ENCODE results near the gene SLCO2B1. TPM values are rescaled to one million over a fixed set of nuclear protein-coding genes. Genes with fewer than 3 reads are reported as not detected.

SLCO2B1 gene
- total RNA-seq, 1 experiment from 2014 or later, result not detected

- POLR2A ChIA-PET, result interaction anchor here (0.5 kb wide), 1 partner anchor 90 kb away, joined by 3 read pairs; no protein-coding TSS in a partner anchor
- DNase-seq (ENCODE audit: unreplicated experiment), result no peak
- no peaks in the 10 kb centered on the region for H3K4me1 Mint-ChIP-seq (ENCODE audit: insufficient read depth, unreplicated experiment)
- no peaks in the 10 kb centered on the region for H3K9me3 Mint-ChIP-seq (ENCODE audit: unreplicated experiment)
- no peak overlapping the region for H3K4me3 Mint-ChIP-seq (ENCODE audit: unreplicated experiment)
- BruUV-seq (replicated peaks), result no TSS peak
- H3K27me3 Mint-ChIP-seq (ENCODE audit: insufficient read depth, unreplicated experiment), result peaks cover 59% of the 10 kb centered on the region
- intact Hi-C loops (cut with micrococcal nuclease), result no loop called here
- no peaks in the 10 kb centered on the region for H3K36me3 Mint-ChIP-seq (ENCODE audit: insufficient read depth, unreplicated experiment)
- no peak for TF ChIP-seq CTCF (IDR thresholded peaks at IDR 0.05; ENCODE audit: unreplicated experiment)
- CTCF ChIA-PET, result interaction anchor here (0.6 to 12.5 kb wide), 8 partner anchors 10 to 276 kb away, joined by 3 to 251 read pairs (median 3); no protein-coding TSS in a partner anchor
- H3K27ac Mint-ChIP-seq (ENCODE audit: low read depth, unreplicated experiment), result no peak overlapping the region
Observed at GRCh38 chr11:75244052-75244814, 93.3 kb downstream of the SLCO2B1 start.

- Mint-ChIP-seq H3K27me3 (ENCODE audit: insufficient read depth, unreplicated experiment) (peaks cover 71% of the 10 kb centered on the region), H3K4me3 (ENCODE audit: unreplicated experiment) (no peak overlapping the region), H3K9me3 (ENCODE audit: unreplicated experiment) (no peaks in the 10 kb centered on the region), H3K4me1 (ENCODE audit: insufficient read depth, unreplicated experiment) (no peaks in the 10 kb centered on the region), H3K27ac (ENCODE audit: low read depth, unreplicated experiment) (no peak overlapping the region), H3K36me3 (ENCODE audit: insufficient read depth, unreplicated experiment) (no peaks in the 10 kb centered on the region)
- ChIA-PET POLR2A (no interaction called here), CTCF (interaction anchor here (0.6 to 12.5 kb wide), 8 partner anchors 11 to 316 kb away, joined by 3 to 251 read pairs (median 4); no protein-coding TSS in a partner anchor)
- no TSS peak for BruUV-seq (replicated peaks)
- DNase-seq (ENCODE audit: unreplicated experiment), result no peak
- TF ChIP-seq CTCF (IDR thresholded peaks at IDR 0.05; ENCODE audit: unreplicated experiment), result no peak
- intact Hi-C loops (cut with micrococcal nuclease), result no loop called here
Observed at GRCh38 chr11:75245356-75246005, 94.6 kb downstream of the SLCO2B1 start.

GRCh38 chr11:75246006-75246670 lies 95.2 kb downstream of the SLCO2B1 start:
- intact Hi-C loops (cut with micrococcal nuclease), result no loop called here
- CTCF ChIA-PET, result interaction anchor here (0.5 to 12.5 kb wide), 7 partner anchors 15 to 675 kb away, joined by 3 to 251 read pairs (median 3); no protein-coding TSS in a partner anchor
- no TSS peak for BruUV-seq (replicated peaks)

More at GRCh38 chr11:75246006-75246670, 95.2 kb downstream of the SLCO2B1 start:
- no peak for DNase-seq (ENCODE audit: unreplicated experiment)
- no peak overlapping the region for H3K4me3 Mint-ChIP-seq (ENCODE audit: unreplicated experiment)
- H3K4me1 Mint-ChIP-seq (ENCODE audit: insufficient read depth, unreplicated experiment), result no peaks in the 10 kb centered on the region
- TF ChIP-seq CTCF (IDR thresholded peaks at IDR 0.05; ENCODE audit: unreplicated experiment), result no peak
- H3K27me3 Mint-ChIP-seq (ENCODE audit: insufficient read depth, unreplicated experiment), result peaks cover 78% of the 10 kb centered on the region
- H3K27ac Mint-ChIP-seq (ENCODE audit: low read depth, unreplicated experiment), result no peak overlapping the region
- POLR2A ChIA-PET, result no interaction called here
- no peaks in the 10 kb centered on the region for H3K9me3 Mint-ChIP-seq (ENCODE audit: unreplicated experiment)
- no peaks in the 10 kb centered on the region for H3K36me3 Mint-ChIP-seq (ENCODE audit: insufficient read depth, unreplicated experiment)

Data from MCF 10A (cell line).